Upper lobe of left lung (tissue), 6 donors: ENCODE data around the gene TNNI2. TPM values are rescaled to one million over a fixed set of nuclear protein-coding genes. Genes with fewer than 3 reads are reported as not detected.

Source experiments
- ATAC-seq, 2 donors: fragments of 200-7000 bp; cut with Tn5 transposase; one replicate each; pipeline ENCODE4 v1.9.1; 2022; ENCODE audit warnings: mild to moderate bottlenecking in 2 of 2, moderate library complexity in 2 of 2; ENCODE audit not compliant: low FRiP score in 2 of 2
- DNase-seq, 2 donors: peaks; one replicate each; pipeline ENCODE4 v3.0.0-alpha.2; 2019 to 2020
- H3K27ac ChIP-seq, 4 donors: fragments of 200-600 bp; sonication (generic); one replicate each; pipeline ENCODE4 v1.5.1; 2016 to 2019
- H3K27me3 ChIP-seq, 4 donors: fragments of 200-600 bp; sonication (generic); one replicate each; pipeline ENCODE4 v1.5.1; 2017 to 2019
- H3K36me3 ChIP-seq, 4 donors: fragments of 200-600 bp; sonication (generic); one replicate each; pipeline ENCODE4 v1.5.1; 2016 to 2019
- H3K4me1 ChIP-seq, 4 donors: fragments of 200-600 bp; sonication (generic); one replicate each; pipeline ENCODE4 v1.5.1; 2018 to 2019
- H3K4me3 ChIP-seq, 4 donors: fragments of 200-600 bp; sonication (generic); one replicate each; pipeline ENCODE4 v1.5.1; 2017 to 2019; ENCODE audit warnings: mild to moderate bottlenecking in 2 of 4, moderate library complexity in 1 of 4
- H3K9me3 ChIP-seq, 4 donors: fragments of 200-600 bp; sonication (generic); one replicate each; pipeline ENCODE4 v1.5.1; 2018 to 2019
- EP300 ChIP-seq, 4 donors: sonication (generic); formaldehyde crosslinking; IDR thresholded peaks; one replicate each; pipeline ENCODE4 v1.5.1; 2017; ENCODE audit warnings: antibody characterized with exemption in 4 of 4, control low read depth in 2 of 4
- POLR2A ChIP-seq, 4 donors: fragments of 450-650 bp; IDR thresholded peaks; one replicate each; pipeline ENCODE4 v1.5.1; 2016 to 2017; ENCODE audit warnings: antibody characterized with exemption in 4 of 4, mild to moderate bottlenecking in 2 of 4
- POLR2AphosphoS5 ChIP-seq, 2 donors: sonication (generic); formaldehyde crosslinking; IDR thresholded peaks; one replicate each; pipeline ENCODE4 v1.5.1; 2017; ENCODE audit warnings: antibody characterized with exemption in 2 of 2
- WGBS, 2 donors: methylation state at CpG; one replicate each; pipeline ENCODE4 v1.1.5; 2017 to 2018; 5-methylcytosine and 5-hydroxymethylcytosine counted together
- total RNA-seq, 6 donors: library from RNA; depleted of rRNA in 4 of 6; stranded (reverse); fragments of >200 nt in 4 of 6; gene quantifications; one replicate each; pipeline versions ENCODE4 v1.1.0 to v1.2.1, GENCODE V29; 2016 to 2021
- TF ChIP-seq, protein P1 (sequence below), 6 experiments: fragments of 450-650 bp in 4 of 6; fragments of 200-600 bp in 2 of 6; sonication (generic) in 2 of 6; IDR thresholded peaks; one replicate each; pipeline ENCODE4 v1.5.1; 2016 to 2019; ENCODE audit warnings: antibody characterized with exemption in 6 of 6
- donor health status: DM: no; HTN: no; CAD: no; lungs with moderate emphysema.
- donor health status: DM: no; HTN: yes; CAD: no; lungs with severe emphysema.

TNNI2 gene
- total RNA-seq, 6 donors from 2014 or later: 7.3 to 28.3 (median 16.7) TPM

DNA sequence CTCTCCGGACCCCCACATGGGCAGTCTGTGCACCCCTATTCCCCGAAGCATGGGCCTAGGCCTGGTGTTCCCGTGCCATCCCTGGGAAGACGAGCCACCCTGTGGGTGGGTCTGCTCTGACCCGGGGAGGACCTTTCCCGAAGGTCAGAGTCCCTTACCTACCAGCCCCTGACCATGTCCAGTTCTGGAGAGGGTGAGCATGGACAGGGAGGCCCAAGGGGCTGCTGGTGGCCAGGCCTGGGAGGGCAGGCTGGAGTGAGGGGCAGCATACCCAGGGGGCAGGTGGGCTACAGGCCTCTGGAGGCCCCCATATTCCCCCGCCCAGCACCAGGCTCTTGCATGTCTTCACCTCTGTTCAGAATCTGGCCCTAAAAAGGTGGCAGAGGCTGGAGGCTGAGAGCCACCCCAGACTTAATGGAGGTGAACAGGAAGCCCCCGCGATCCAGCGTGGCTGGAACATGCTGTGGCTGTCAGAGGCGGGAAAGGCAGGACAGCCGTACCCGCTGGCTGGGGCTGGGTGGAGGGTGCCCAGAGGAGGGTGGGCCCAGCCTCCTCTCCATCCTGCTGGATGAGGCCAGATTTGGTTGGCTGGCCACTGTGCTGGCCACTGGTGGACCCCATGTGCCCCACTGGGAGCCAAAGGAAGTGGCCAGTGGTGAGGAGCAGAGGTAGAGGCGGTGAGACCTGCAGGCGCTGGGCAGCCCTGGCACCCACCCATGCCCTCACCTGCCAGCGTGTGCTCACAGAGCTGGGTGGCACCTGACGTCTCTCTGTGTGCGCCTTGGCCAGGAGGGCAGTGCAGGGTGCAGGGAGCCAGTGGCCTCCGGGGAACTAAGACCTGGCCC lies 15.2 kb upstream of the TNNI2 start:
- Histone ChIP-seq H3K4me1 (peaks cover 3 to 30% (median 24%) of the 10 kb centered on the region in 4 donors), H3K9me3 (peaks cover 0 to 7% (median 4%) of the 10 kb centered on the region in 4 donors), H3K4me3 (no peak overlapping the region), H3K27ac (no peak overlapping the region), H3K36me3 (no peaks in the 10 kb centered on the region), H3K27me3 (no peaks in the 10 kb centered on the region)
- WGBS, 2 donors: 89 to 95% methylated on average over 8 to 18 of the region's 19 CpGs
- TF ChIP-seq EP300 (IDR thresholded peaks at IDR 0.05) (no peak), POLR2AphosphoS5 (IDR thresholded peaks at IDR 0.05) (no peak), POLR2A (IDR thresholded peaks at IDR 0.05) (no peak)
- TF ChIP-seq, protein P1, sequence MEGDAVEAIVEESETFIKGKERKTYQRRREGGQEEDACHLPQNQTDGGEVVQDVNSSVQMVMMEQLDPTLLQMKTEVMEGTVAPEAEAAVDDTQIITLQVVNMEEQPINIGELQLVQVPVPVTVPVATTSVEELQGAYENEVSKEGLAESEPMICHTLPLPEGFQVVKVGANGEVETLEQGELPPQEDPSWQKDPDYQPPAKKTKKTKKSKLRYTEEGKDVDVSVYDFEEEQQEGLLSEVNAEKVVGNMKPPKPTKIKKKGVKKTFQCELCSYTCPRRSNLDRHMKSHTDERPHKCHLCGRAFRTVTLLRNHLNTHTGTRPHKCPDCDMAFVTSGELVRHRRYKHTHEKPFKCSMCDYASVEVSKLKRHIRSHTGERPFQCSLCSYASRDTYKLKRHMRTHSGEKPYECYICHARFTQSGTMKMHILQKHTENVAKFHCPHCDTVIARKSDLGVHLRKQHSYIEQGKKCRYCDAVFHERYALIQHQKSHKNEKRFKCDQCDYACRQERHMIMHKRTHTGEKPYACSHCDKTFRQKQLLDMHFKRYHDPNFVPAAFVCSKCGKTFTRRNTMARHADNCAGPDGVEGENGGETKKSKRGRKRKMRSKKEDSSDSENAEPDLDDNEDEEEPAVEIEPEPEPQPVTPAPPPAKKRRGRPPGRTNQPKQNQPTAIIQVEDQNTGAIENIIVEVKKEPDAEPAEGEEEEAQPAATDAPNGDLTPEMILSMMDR (IDR thresholded peaks at IDR 0.05): no peak
- no peak for ATAC-seq
- peak in 1 of 2 donors; percentile 41 for DNase-seq

DNA sequence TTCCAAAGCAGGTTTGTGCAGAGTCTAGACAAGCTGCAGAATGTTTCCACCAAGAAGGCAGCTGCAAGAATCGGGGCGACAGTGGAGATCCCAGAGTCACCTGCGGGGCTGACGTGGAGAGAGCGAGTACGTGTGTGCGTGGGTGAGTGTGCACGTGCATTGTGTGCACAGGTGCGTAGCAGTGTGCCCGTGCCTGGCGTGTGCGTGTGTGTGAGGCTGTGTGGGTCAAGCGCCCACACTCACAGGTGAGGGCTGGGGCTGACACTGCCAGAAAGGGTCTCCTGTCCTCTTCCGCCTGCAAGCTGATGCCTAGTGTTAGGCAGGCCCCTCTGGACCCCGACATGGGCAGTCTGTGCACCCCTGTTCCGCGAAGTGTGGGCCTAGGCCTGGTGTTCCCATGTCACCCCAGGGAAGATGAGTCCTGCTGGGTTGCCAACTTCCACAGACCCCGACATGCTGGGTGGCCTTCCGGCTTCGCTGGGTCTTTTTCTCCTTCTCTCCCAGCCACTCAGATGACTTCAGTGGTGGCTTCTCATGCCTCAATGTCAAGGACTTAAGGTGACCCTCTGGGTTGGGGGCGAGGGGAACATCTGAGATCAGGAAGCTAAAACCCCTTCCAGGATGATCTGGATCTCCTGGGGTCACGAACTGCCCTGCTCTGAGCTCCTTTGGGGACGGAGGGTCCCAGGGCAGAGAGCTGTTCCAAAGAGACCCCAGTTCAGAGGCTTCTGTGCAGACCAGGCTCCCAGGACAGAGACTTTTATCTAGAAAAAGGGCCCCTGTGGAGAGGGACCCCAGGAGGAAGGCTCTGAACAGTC lies 14.4 kb upstream of the TNNI2 start:
- no peak for TF ChIP-seq EP300 (IDR thresholded peaks at IDR 0.05)
- peaks cover 3 to 34% (median 27%) of the 10 kb centered on the region in 4 donors for H3K4me1 ChIP-seq
- H3K36me3 ChIP-seq: no peaks in the 10 kb centered on the region
- no peak overlapping the region for H3K27ac ChIP-seq
- 91 to 93% methylated on average over 23 of the region's 23 CpGs for WGBS, 2 donors
- DNase-seq (peak in 1 of 2 donors; percentile 42), ATAC-seq (no peak)
- H3K9me3 ChIP-seq: no peaks in the 10 kb centered on the region
- no peaks in the 10 kb centered on the region for H3K27me3 ChIP-seq
- no peak overlapping the region for H3K4me3 ChIP-seq

GRCh38 chr11:1825039-1825740 lies 13.6 kb upstream of the TNNI2 start:
- peak; percentile 61 to 66 for ATAC-seq
- DNase-seq: peak; percentile 68 to 90
- WGBS, 2 donors: 43 to 64% methylated on average over 5 to 22 of the region's 26 CpGs

DNA sequence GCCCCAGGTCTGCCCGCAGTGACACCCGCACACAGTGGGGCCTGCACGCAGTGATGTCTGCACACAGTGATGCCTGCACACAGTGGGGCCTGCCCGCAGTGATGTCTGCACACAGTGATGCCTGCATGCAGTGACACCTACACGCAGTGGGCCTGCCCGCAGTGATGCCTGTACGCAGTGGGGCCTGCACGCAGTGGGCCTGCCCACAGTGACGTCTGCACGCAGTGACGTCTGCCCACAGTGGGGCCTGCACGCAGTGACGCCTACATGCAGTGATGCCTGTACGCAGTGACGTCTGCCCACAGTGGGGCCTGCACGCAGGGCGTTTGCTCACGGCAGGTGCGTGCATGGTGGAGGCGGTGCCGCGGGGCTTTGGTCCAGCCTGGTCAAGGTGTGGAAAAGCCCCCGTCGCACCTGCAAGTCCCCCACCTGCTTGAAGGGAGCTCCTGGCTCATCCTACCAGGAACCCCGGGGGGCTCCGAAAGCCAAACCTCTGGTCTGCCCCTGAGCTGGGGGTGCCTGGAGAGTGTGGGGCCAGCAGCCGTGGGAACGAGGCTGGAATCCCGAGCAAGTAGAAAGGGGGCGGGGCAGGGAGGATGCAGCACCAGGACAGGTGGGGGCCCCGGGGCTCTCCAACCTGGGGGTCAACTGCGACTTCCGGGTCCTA lies 12.9 kb upstream of the TNNI2 start:
- H3K36me3 ChIP-seq: no peaks in the 10 kb centered on the region
- no peaks in the 10 kb centered on the region for H3K27me3 ChIP-seq
- 90 to 95% methylated on average over 18 to 30 of the region's 33 CpGs for WGBS, 2 donors
- no peaks in the 10 kb centered on the region for H3K9me3 ChIP-seq
- DNase-seq (peak in 1 of 2 donors; percentile 75), ATAC-seq (no peak)
- no peak overlapping the region for H3K4me3 ChIP-seq
- peak overlapping the region; percentile 60 to 80 (median 67) for H3K27ac ChIP-seq
- H3K4me1 ChIP-seq: peaks cover 6 to 42% (median 36%) of the 10 kb centered on the region in 4 donors
- TF ChIP-seq, protein P1 (IDR thresholded peaks at IDR 0.05): no peak
- TF ChIP-seq POLR2A (IDR thresholded peaks at IDR 0.05) (no peak), EP300 (IDR thresholded peaks at IDR 0.05) (no peak), POLR2AphosphoS5 (IDR thresholded peaks at IDR 0.05) (no peak)

More at GRCh38 chr11:1825039-1825740, 13.6 kb upstream of the TNNI2 start:
- H3K27me3 ChIP-seq: no peaks in the 10 kb centered on the region
- H3K36me3 ChIP-seq: no peaks in the 10 kb centered on the region
- H3K4me1 ChIP-seq: peaks cover 3 to 36% (median 29%) of the 10 kb centered on the region in 4 donors
- H3K9me3 ChIP-seq: no peaks in the 10 kb centered on the region
- TF ChIP-seq, protein P1 (IDR thresholded peaks at IDR 0.05): peak; percentile 42 to 70 (median 52)
- no peak for TF ChIP-seq EP300 (IDR thresholded peaks at IDR 0.05)
- no peak for TF ChIP-seq POLR2AphosphoS5 (IDR thresholded peaks at IDR 0.05)
- TF ChIP-seq POLR2A (IDR thresholded peaks at IDR 0.05): no peak
- no peak overlapping the region for H3K27ac ChIP-seq
- H3K4me3 ChIP-seq: no peak overlapping the region
